HepG2 (cell line): Measurements from ENCODE around the gene SIGLEC7. TPM values are rescaled to one million over a fixed set of nuclear protein-coding genes. Genes with fewer than 3 reads are reported as not detected.

ENCODE experiments used
- ATAC-seq: fragments of 200-7000 bp; cut with Tn5 transposase; 3 replicates; pipeline ENCODE4 v1.9.1; 2020; ENCODE audit warnings: mild to moderate bottlenecking, moderate library complexity
- BruUV-seq: library from RNA; stranded (reverse); fragments of 400-500 nt; replicated peaks from 2 replicates; lab custom pipeline; 2021; lab: Mats Ljungman, UMichigan
- CTCF ChIA-PET: fragments of 300-600 bp; formaldehyde crosslinking; extraction: SDS; loops from one replicate; lab custom pipeline; 2021; ENCODE audit warnings: low total read pairs, inconsistent platforms, low intra/inter-chr PET ratio; lab: Yijun Ruan, JAX
- POLR2A ChIA-PET: fragments of 350-600 bp; sonication (Branson Sonifier 250); formaldehyde crosslinking; loops from one replicate; lab custom pipeline; 2020; ENCODE audit warnings: antibody characterized with exemption, inconsistent platforms; lab: Yijun Ruan, JAX
- DNase-seq: peaks from one replicate; pipeline ENCODE4 v3.0.0-alpha.2; 2015; ENCODE audit warnings: low spot score
- FAIRE-seq: peaks from 3 replicates; lab custom pipeline; 2011; peaks lifted over from hg19 to GRCh38; lab: Jason Lieb, UNC
- H2AFZ ChIP-seq: one replicate; pipeline ENCODE4 v1.6.1; 2011; ENCODE audit warnings: low read length, inconsistent platforms
- H3K27ac ChIP-seq: fragments of 300-600 bp; 3 replicates; pipeline ENCODE4 v1.8.0; 2011; ENCODE audit warnings: mixed run types, mild to moderate bottlenecking, mixed read lengths, low read length, inconsistent platforms; ENCODE audit not compliant: insufficient read depth; ENCODE audit errors: extremely low read length
- H3K27me3 ChIP-seq, 2 experiments: fragments of 200-600 bp in 1 of 2; 2 replicates in 1 of 2; 3 replicates in 1 of 2; pipeline versions ENCODE4 v1.6.0 to v1.8.0; 2011; ENCODE audit warnings: low read length in 2 of 2, mild to moderate bottlenecking in 2 of 2, moderate library complexity in 2 of 2, inconsistent platforms in 1 of 2; ENCODE audit not compliant: insufficient read depth in 2 of 2, control insufficient read depth in 1 of 2
- H3K36me3 ChIP-seq, 2 experiments: fragments of 200-600 bp in 1 of 2; replicated peaks in 1 of 2; 2 replicates in 1 of 2; 3 replicates in 1 of 2; pipeline versions ENCODE4 v1.5.1 to v1.8.0; 2011; ENCODE audit warnings: low read length in 2 of 2, inconsistent platforms in 1 of 2; ENCODE audit not compliant: insufficient read depth in 2 of 2, control insufficient read depth in 1 of 2
- H3K4me1 ChIP-seq: 2 replicates; pipeline ENCODE4 v1.5.1; 2012; ENCODE audit warnings: low read length, inconsistent platforms; ENCODE audit not compliant: insufficient read depth
- H3K4me2 ChIP-seq: 2 replicates; pipeline ENCODE4 v1.6.0; 2011; ENCODE audit warnings: low read depth, low read length, inconsistent platforms
- H3K4me3 ChIP-seq, 3 experiments: fragments of 200-600 bp in 1 of 3; sonication (generic), shearing (Covaris generic) in 1 of 3; replicated peaks in 1 of 3; 2 replicates each; pipeline ENCODE4 v1.5.1; 2011 to 2016; ENCODE audit warnings: low read length in 3 of 3, inconsistent platforms in 2 of 3, low read depth in 2 of 3, mild to moderate bottlenecking in 2 of 3, control low read depth in 1 of 3, mixed read lengths in 1 of 3; ENCODE audit not compliant: insufficient read depth in 1 of 3
- H3K79me2 ChIP-seq: one replicate; pipeline ENCODE4 v1.6.1; 2011; ENCODE audit warnings: low read length, inconsistent platforms; ENCODE audit not compliant: insufficient read depth
- H3K9ac ChIP-seq: 2 replicates; pipeline ENCODE4 v1.6.0; 2011; ENCODE audit warnings: mild to moderate bottlenecking, low read depth, low read length, inconsistent platforms; ENCODE audit not compliant: insufficient read depth
- H3K9me3 ChIP-seq: 2 replicates; pipeline ENCODE4 v1.5.1; 2012; ENCODE audit warnings: mild to moderate bottlenecking, low read length
- H4K20me1 ChIP-seq: 2 replicates; pipeline ENCODE4 v1.6.0; 2011; ENCODE audit warnings: inconsistent platforms, mild to moderate bottlenecking, low read length, moderate library complexity; ENCODE audit not compliant: insufficient read depth
- CAMTA2 ChIP-seq: sonication (generic); formaldehyde crosslinking; IDR thresholded peaks from 2 replicates; pipeline ENCODE4 v1.4.0; 2020; ENCODE audit warnings: mild to moderate bottlenecking, missing genetic modification reagents, borderline replicate concordance
- KDM4B ChIP-seq: sonication (generic); formaldehyde crosslinking; IDR thresholded peaks from 2 replicates; pipeline ENCODE4 v1.4.0; 2020; ENCODE audit warnings: missing genetic modification reagents
- MTF2 ChIP-seq: sonication (generic); formaldehyde crosslinking; IDR thresholded peaks from 2 replicates; pipeline ENCODE4 v1.5.0; 2020; ENCODE audit warnings: missing genetic modification reagents, borderline replicate concordance
- ZNF12 ChIP-seq: sonication (generic); formaldehyde crosslinking; IDR thresholded peaks from 2 replicates; pipeline ENCODE4 v1.5.0; 2020; ENCODE audit warnings: missing genetic modification reagents
- ZNF558 ChIP-seq: sonication (generic); formaldehyde crosslinking; IDR thresholded peaks from 2 replicates; pipeline ENCODE4 v1.9.0; 2022; ENCODE audit warnings: mild to moderate bottlenecking, missing genetic modification reagents, borderline replicate concordance
- WGBS: methylation state at CpG from one replicate; pipeline ENCODE4 v1.1.6; 2017; ENCODE audit warnings: low lambda C conversion rate; 5-methylcytosine and 5-hydroxymethylcytosine counted together
- in situ Hi-C: cut with HindIII; loops from 2 replicates; pipeline ENCODE4 v1.10.0; 2017; ENCODE audit warnings: low pct_unique_long_range_greater_than_20kb; ENCODE audit not compliant: extremely low pct_ligation_motif_present
- intact Hi-C: fragments of 100-400 bp; cut with micrococcal nuclease; formaldehyde crosslinking; loops from one replicate; pipeline ENCODE4 v1.10.0; 2022; ENCODE audit not compliant: unreplicated experiment
- polyA plus RNA-seq, 8 experiments: library from polyadenylated mRNA; depleted of rRNA in 3 of 8; stranded (reverse) in 7 of 8; unstranded in 1 of 8; fragments of >200 nt; fragmentation: Illumina TruSeq in 4 of 8; extraction: Trizol in 4 of 8; gene quantifications; 2 replicates each; pipeline versions ENCODE4 v1.2.1 to v1.2.3, GENCODE V29; 2011 to 2016; ENCODE audit warnings: low read depth in 4 of 8, missing spikeins in 1 of 8, mixed read lengths in 1 of 8; ENCODE audit not compliant: insufficient read depth in 1 of 8
- total RNA-seq, 5 experiments: library from RNA; depleted of rRNA; stranded (reverse); fragments of >200 nt; fragmentation: Illumina TruSeq; extraction: Trizol; gene quantifications; 2 replicates each; pipeline ENCODE4 v1.2.3, GENCODE V29; 2016; ENCODE audit warnings: low read depth in 1 of 5
- TF ChIP-seq, protein P1 (sequence below), 2 experiments: sonication (generic) in 1 of 2; formaldehyde crosslinking in 1 of 2; IDR thresholded peaks; 2 replicates each; pipeline versions ENCODE4 v1.4.0 to v1.6.1; 2018 to 2020; ENCODE audit warnings: missing genetic modification reagents in 2 of 2, borderline replicate concordance in 1 of 2, low read depth in 1 of 2, mild to moderate bottlenecking in 1 of 2, missing biosample characterization in 1 of 2

The SIGLEC7 gene
- total and polyA plus RNA-seq, 2 of the 13 experiments (the other 11 are each of a cell fraction or from before 2014, with no cell fraction given): not detected

- no peak overlapping the region for H3K4me3 ChIP-seq
- no peaks in the 10 kb centered on the region for H3K79me2 ChIP-seq
- FAIRE-seq: no peak
- ChIA-PET POLR2A (no interaction called here), CTCF (no interaction called here)
- peaks cover 1 to 20% of the 10 kb centered on the region in 2 experiments; a peak in 4 of 5 replicates for H3K27me3 ChIP-seq
- no peaks in the 10 kb centered on the region for H4K20me1 ChIP-seq
- H3K36me3 ChIP-seq: no peaks in the 10 kb centered on the region
- no peaks in the 10 kb centered on the region for H3K9me3 ChIP-seq
- in situ Hi-C loops: no loop called here
- BruUV-seq: no TSS peak
- no peak for ATAC-seq
- H3K9ac ChIP-seq: no peak overlapping the region
- no peaks in the 10 kb centered on the region for H3K4me1 ChIP-seq
- H3K4me2 ChIP-seq: no peak overlapping the region
- intact Hi-C loops: no loop called here
- TF ChIP-seq ZNF558 (CRISPR knock-in tag): no peak
- no peak for TF ChIP-seq CAMTA2 (CRISPR knock-in tag)
- TF ChIP-seq, protein P1, sequence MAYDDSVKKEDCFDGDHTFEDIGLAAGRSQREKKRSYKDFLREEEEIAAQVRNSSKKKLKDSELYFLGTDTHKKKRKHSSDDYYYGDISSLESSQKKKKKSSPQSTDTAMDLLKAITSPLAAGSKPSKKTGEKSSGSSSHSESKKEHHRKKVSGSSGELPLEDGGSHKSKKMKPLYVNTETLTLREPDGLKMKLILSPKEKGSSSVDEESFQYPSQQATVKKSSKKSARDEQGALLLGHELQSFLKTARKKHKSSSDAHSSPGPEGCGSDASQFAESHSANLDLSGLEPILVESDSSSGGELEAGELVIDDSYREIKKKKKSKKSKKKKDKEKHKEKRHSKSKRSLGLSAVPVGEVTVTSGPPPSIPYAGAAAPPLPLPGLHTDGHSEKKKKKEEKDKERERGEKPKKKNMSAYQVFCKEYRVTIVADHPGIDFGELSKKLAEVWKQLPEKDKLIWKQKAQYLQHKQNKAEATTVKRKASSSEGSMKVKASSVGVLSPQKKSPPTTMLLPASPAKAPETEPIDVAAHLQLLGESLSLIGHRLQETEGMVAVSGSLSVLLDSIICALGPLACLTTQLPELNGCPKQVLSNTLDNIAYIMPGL (CRISPR knock-in tag; IDR thresholded peaks at IDR 0.05; ENCODE audit: borderline replicate concordance in 1 of 2, low read depth in 1 of 2): no peak
- TF ChIP-seq ZNF12 (CRISPR knock-in tag): no peak
- no peak for DNase-seq
- WGBS: 0% methylated on average over 1 of the region's 5 CpGs
- H2AFZ ChIP-seq: no peak overlapping the region
- no peak overlapping the region for H3K27ac ChIP-seq
Measured at GRCh38 chr19:51185868-51186215, 43.7 kb downstream of the SIGLEC7 start.

DNA sequence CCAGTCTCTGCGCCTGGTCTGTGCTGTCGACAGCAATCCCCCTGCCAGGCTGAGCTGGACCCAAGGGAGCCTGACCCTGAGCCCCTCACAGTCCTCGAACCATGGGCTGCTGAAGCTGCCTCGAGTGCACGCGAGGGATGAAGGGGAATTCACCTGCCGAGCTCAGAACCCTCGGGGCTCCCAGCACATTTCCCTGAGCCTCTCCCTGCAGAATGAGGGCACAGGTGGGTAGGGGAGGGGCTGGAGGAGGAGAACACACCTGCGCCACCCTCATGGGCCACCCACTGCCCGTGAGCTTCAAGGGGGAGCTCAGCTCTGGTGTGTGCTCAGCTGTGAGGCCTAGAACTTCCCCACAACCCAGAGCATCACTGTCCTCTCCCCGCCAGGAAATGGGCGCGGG is 44.2 kb downstream of the SIGLEC7 start:
- no peak for DNase-seq
- WGBS: 16% methylated on average over 11 of the region's 13 CpGs
- Histone ChIP-seq H3K79me2 (no peaks in the 10 kb centered on the region), H4K20me1 (no peaks in the 10 kb centered on the region), H3K9me3 (no peaks in the 10 kb centered on the region), H3K4me1 (no peaks in the 10 kb centered on the region), H3K36me3 (no peaks in the 10 kb centered on the region), H3K4me3 (no peak overlapping the region), H3K4me2 (no peak overlapping the region), H2AFZ (no peak overlapping the region), H3K27ac (no peak overlapping the region), H3K9ac (no peak overlapping the region), H3K27me3 (peaks cover 1 to 25% of the 10 kb centered on the region in 2 experiments; a peak in 4 of 5 replicates)
- ATAC-seq: no peak
- FAIRE-seq: no peak
- ChIA-PET POLR2A (no interaction called here), CTCF (no interaction called here)
- intact Hi-C loops (no loop called here), in situ Hi-C loops (no loop called here)
- no TSS peak for BruUV-seq
- TF ChIP-seq MTF2 (no peak), KDM4B (CRISPR knock-in tag) (no peak)
